AG04449 (cell line): Measurements from ENCODE around the gene IL37.

ENCODE experiments used
- CTCF ChIA-PET: fragments of 350-600 bp; formaldehyde crosslinking; extraction: SDS; loops from one replicate; lab custom pipeline; 2021; ENCODE audit warnings: antibody characterized with exemption; lab: Yijun Ruan, JAX
- POLR2A ChIA-PET: fragments of 400-600, 350-600 bp; formaldehyde crosslinking; extraction: SDS; loops from one replicate; lab custom pipeline; 2020; ENCODE audit warnings: antibody characterized with exemption, inconsistent platforms; lab: Yijun Ruan, JAX
- DNase-seq: peaks from one replicate; pipeline ENCODE4 v3.0.0-alpha.2; 2010; ENCODE audit warnings: low read depth, low spot score
- H3K4me3 ChIP-seq: 2 replicates; pipeline ENCODE4 v1.5.1; 2011; ENCODE audit warnings: low read depth, mild to moderate bottlenecking, control low read depth, low read length
- CTCF ChIP-seq: IDR thresholded peaks from one replicate; pipeline ENCODE4 v1.5.1; 2011; ENCODE audit warnings: mild to moderate bottlenecking, moderate library complexity, low read length, control low read depth, inconsistent platforms; ENCODE audit not compliant: insufficient read depth; ENCODE audit errors: missing control alignments

The IL37 gene

GRCh38 chr2:112918256-112918655 lies 7.3 kb downstream of the IL37 start:
- CTCF ChIA-PET: interaction anchor here (2.5 kb wide), 1 partner anchor 24 kb away, joined by 10 read pairs; no protein-coding TSS in a partner anchor
- no peak for TF ChIP-seq CTCF
- H3K4me3 ChIP-seq: no peak overlapping the region
- POLR2A ChIA-PET: no interaction called here
- no peak for DNase-seq

GRCh38 chr2:112919086-112919485 lies 8.1 kb downstream of the IL37 start:
- TF ChIP-seq CTCF: no peak
- no peak for DNase-seq
- CTCF ChIA-PET: no interaction called here
- no peak overlapping the region for H3K4me3 ChIP-seq
- POLR2A ChIA-PET: no interaction called here

- ChIA-PET POLR2A (no interaction called here), CTCF (interaction anchor here (1.4 to 8.9 kb wide), 2 partner anchors 20 to 36 kb away, joined by 4 to 70 read pairs; no protein-coding TSS in a partner anchor)
- DNase-seq: no peak
- TF ChIP-seq CTCF: no peak
- H3K4me3 ChIP-seq: no peak overlapping the region
These were observed 10.1 kb downstream of the IL37 start for GRCh38 chr2:112920923-112921532.

GRCh38 chr2:112921982-112922381 lies 11.0 kb downstream of the IL37 start:
- no peak overlapping the region for H3K4me3 ChIP-seq
- POLR2A ChIA-PET: no interaction called here
- no peak for TF ChIP-seq CTCF
- no peak for DNase-seq
- CTCF ChIA-PET: interaction anchor here (8.9 kb wide), 1 partner anchor 20 kb away, joined by 70 read pairs; no protein-coding TSS in a partner anchor

GRCh38 chr2:112923237-112923966 lies 12.4 kb downstream of the IL37 start:
- no peak for TF ChIP-seq CTCF
- ChIA-PET POLR2A (no interaction called here), CTCF (interaction anchor here (8.9 kb wide), 1 partner anchor 18 kb away, joined by 70 read pairs; no protein-coding TSS in a partner anchor)
- no peak for DNase-seq
- H3K4me3 ChIP-seq: no peak overlapping the region

- no peak for TF ChIP-seq CTCF
- no peak overlapping the region for H3K4me3 ChIP-seq
- CTCF ChIA-PET: interaction anchor here (1.5 to 8.9 kb wide), 2 partner anchors 18 to 174 kb away, joined by 4 to 70 read pairs; no protein-coding TSS in a partner anchor
- POLR2A ChIA-PET: no interaction called here
- no peak for DNase-seq
These were observed 13.0 kb downstream of the IL37 start for GRCh38 chr2:112923967-112924338.
